HG02943 (cell line): Measurements from ENCODE around the gene COPZ1.
"Not testable (repeated sequence)": the region's sequence is repeated elsewhere in the genome, so short reads cannot be mapped to it uniquely, and the experiment has no call there.

Experiments used
- ATAC-seq: cut with Tn5 transposase; IDR thresholded peaks from one replicate; pipeline ENCODE4 v1.9.1; 2021; ENCODE audit warnings: mild to moderate bottlenecking, low read depth, moderate library complexity; ENCODE audit not compliant: unreplicated experiment

COPZ1 gene, protein sequence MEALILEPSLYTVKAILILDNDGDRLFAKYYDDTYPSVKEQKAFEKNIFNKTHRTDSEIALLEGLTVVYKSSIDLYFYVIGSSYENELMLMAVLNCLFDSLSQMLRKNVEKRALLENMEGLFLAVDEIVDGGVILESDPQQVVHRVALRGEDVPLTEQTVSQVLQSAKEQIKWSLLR

GRCh38 chr12:54324617-54325441 is at the start of gene COPZ1:
Gene COPZ1 (plus strand): TSS chr12:54325131. CDS start chr12:54325164, 33 bp downstream.
- peak; percentile 99 for ATAC-seq

DNA sequence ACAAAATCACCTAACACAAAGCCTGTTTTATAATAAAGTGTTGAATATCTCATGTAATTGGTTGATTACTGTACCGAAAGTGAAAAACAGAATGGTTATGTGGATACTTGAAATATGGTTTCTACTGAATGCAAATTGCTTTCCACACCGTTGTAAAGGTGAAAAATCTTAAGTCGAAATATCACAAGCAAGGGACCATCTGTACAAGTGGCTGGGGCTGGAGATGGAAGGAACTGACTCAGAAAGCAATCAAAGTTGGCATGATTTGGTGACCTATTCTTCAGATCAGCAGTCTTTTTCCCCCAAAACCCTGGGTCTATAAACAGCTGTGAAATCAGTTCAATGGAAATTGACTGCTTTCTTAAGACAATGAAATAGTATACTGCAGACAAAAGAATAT is 48.6 kb upstream of the COPZ1 start:
- no peak for ATAC-seq

- ATAC-seq: no peak
These were observed 47.1 kb upstream of the COPZ1 start for GRCh38 chr12:54277823-54278276.

DNA sequence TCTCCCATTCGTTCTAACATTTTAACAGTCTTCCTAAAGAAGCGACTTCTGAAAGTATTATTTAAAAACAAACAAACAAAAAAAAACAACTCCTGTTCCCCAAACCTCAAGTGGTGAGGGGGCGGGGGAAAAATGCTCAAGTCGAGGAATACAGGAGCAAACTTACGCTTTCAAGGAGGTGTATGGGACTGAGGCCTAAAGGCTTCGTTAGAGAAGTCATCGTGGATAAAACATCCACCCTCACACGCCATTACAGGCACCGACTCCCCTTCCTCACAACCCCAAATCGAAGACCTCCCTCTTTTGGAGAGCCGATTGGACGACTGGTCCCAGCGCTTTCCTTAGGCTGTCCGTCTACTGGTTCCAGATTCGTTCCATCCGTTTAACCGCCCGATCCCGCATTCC is 45.7 kb upstream of the COPZ1 start:
- ATAC-seq: no peak

DNA sequence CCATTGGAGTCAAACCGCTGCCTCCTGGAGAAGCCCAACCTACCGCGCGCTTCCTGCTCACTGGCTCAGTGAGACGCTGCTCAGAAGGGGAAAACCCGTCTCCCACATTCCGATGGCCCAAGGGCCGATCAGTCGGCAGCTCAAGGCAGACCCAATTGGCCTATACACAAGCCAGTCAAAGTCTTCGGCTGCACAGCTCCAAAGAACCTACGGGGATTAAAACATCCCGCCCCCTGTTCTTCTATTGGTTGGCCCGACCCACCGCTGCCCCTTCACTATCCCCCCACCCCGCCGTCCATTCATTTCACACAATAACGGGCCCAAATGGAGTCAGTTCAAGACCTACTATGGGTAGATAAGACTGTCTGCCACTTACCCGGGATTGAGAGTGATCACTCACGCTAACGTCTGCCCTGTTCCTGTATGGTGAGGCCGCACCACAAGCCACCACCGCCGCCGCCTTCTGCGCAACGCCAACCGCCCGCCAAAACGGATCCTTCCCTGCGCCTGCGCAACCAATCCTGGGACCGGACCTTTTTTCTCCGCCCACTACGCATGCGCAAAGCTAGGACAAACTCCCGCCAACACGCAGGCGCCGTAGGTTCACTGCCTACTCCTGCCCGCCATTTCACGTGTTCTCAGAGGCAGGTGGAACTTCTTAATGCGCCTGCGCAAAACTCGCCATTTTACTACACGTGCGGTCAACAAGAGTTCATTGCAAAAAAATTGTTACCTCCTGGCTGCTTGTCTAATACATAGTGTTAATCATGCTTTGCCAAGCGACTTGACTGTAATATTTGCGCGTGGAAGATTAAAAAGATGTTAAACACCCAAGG is 45.1 kb upstream of the COPZ1 start, which contains the start of gene CBX5:
Gene CBX5, minus strand, starts transcription at position 491 of the 836 bp plus-strand sequence. CDS start 22,472 bp downstream, outside the sequence.
- peak; percentile 65 for ATAC-seq

DNA sequence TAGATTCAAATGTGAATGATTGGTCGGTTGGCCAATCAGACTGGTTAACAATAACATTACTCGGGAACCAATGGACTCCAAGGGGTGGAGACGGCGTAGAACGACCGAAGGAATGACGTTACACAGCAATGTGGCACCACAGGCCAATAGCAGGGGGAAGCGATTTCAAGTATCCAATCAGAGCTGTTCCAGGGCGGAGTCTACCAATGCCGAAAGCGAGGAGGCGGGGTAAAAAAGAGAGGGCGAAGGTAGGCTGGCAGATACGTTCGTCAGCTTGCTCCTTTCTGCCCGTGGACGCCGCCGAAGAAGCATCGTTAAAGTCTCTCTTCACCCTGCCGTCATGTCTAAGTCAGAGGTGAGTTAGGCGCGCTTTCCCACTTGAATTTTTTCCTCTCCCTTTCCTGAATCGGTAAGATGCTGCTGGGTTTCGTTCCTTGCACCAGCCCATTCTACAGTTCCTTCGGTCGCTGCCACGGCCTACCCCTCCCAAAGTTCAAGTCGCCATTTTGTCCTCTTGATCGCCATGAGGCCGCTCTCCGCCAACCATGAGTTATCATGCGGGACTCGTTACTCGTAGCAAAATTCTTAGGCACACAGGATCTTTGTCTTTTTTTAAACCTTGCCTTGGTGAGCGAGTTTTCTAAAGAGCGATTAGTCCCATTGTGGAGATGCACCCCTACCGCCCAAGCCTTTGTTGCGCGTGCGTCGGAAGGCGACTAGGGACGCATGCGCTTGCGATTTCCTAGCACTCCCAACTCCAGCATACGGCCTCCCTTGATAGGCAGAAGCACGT is 44.3 kb upstream of the COPZ1 start, which contains the start of gene HNRNPA1:
Gene HNRNPA1, plus strand, starts transcription at position 259 of the 793 bp plus-strand sequence. Its CDS starts 82 bp downstream, at position 341.
- ATAC-seq: peak; percentile 90

- not testable (repeated sequence) for ATAC-seq
These were observed 43.7 kb upstream of the COPZ1 start for GRCh38 chr12:54281261-54281638.

DNA sequence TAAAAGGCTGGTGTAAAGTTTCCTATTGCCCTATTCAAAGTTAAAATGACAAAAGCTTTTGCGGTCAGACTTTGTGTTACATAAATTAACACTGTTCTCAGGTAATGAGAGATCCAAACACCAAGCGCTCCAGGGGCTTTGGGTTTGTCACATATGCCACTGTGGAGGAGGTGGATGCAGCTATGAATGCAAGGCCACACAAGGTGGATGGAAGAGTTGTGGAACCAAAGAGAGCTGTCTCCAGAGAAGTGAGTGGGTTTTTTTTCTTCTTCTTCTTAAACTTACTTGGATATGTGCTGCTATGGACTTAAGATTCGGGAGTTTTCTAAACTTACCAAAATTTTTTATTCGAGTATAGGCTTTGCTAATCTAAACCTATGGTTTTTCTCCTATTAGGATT is 43.2 kb upstream of the COPZ1 start:
- not testable (repeated sequence) for ATAC-seq

DNA sequence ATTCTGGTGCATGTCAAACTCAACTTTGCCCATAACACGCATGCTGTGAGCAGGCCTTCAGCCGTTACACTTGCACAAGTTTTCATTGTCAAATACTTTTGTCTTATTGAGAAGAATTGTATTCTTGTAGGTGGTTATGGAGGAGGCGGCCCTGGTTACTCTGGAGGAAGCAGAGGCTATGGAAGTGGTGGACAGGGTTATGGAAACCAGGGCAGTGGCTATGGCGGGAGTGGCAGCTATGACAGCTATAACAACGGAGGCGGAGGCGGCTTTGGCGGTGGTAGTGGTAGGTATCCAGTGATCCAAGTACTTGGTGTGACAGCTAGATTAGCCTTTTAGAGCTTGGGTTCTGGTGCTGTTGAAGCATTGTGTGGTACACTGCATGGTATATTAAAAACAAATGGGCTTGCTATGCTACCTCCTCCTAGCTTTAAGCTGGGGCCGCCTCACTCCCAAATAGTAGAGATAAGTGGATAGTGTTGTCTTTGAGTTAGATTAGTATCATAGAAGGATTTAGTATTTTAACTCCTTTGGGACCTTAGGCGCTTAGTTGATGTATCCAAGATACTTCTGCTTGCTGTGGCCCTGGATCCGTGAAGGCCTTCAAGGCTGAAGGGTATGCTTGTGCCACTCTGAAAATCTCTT is 41.9 kb upstream of the COPZ1 start:
- ATAC-seq: no peak

- ATAC-seq: not testable (repeated sequence)
These were observed 40.7 kb upstream of the COPZ1 start for GRCh38 chr12:54284070-54284780.

- no peak for ATAC-seq
These were observed 39.5 kb upstream of the COPZ1 start for GRCh38 chr12:54285150-54286041.

- ATAC-seq: no peak
These were observed 38.6 kb upstream of the COPZ1 start for GRCh38 chr12:54286042-54287030.

GRCh38 chr12:54287261-54288157 is 37.4 kb upstream of the COPZ1 start:
- ATAC-seq: no peak

- ATAC-seq: no peak
These were observed 32.6 kb upstream of the COPZ1 start for GRCh38 chr12:54292083-54292930.

GRCh38 chr12:54292931-54293241 is 32.0 kb upstream of the COPZ1 start:
- no peak for ATAC-seq
